ENCODE results near the gene TPPP2. TPM values are rescaled to one million over a fixed set of nuclear protein-coding genes. Genes with fewer than 3 reads are reported as not detected.
"Not testable (repeated sequence)": the region's sequence is repeated elsewhere in the genome, so short reads cannot be mapped to it uniquely, and the experiment has no call there.

The TPPP2 gene
- total RNA-seq, 4 donors from 2014 or later, result 0.22 to 2.3 (median 1.1) TPM

DNA sequence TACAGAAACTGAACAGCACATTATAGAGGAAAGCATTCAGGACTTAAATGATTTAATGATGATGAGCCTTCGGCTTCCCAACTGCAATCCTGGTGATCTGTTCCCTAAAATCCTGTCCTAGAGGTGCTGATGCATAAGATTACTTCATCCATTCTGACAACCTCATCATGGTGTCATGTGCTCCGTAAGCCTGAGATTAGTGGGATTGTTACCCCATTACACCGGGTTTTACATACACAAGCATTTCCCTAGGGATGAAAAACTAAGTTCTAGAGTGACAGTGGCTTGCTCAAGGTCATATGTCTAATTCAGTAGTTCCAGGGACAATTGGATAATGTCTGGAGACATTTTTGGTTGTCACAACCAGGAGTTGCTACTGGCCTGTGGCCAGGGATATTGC lies 7.1 kb downstream of the TPPP2 start:
- intact Hi-C loops (cut with DNase I; ENCODE audit: low total_unique reads), result no loop called here
- H3K27me3 ChIP-seq, result no peaks in the 10 kb centered on the region
- H3K27ac ChIP-seq, result peak overlapping the region; percentile 83 to 91 (median 86)
- no peaks in the 10 kb centered on the region for H3K9me3 ChIP-seq
- TF ChIP-seq, protein P1, sequence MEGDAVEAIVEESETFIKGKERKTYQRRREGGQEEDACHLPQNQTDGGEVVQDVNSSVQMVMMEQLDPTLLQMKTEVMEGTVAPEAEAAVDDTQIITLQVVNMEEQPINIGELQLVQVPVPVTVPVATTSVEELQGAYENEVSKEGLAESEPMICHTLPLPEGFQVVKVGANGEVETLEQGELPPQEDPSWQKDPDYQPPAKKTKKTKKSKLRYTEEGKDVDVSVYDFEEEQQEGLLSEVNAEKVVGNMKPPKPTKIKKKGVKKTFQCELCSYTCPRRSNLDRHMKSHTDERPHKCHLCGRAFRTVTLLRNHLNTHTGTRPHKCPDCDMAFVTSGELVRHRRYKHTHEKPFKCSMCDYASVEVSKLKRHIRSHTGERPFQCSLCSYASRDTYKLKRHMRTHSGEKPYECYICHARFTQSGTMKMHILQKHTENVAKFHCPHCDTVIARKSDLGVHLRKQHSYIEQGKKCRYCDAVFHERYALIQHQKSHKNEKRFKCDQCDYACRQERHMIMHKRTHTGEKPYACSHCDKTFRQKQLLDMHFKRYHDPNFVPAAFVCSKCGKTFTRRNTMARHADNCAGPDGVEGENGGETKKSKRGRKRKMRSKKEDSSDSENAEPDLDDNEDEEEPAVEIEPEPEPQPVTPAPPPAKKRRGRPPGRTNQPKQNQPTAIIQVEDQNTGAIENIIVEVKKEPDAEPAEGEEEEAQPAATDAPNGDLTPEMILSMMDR (IDR thresholded peaks at IDR 0.05 in 4 of 5, conservative IDR thresholded peaks at IDR 0.05 in 1 of 5), result no peak
- no peak for TF ChIP-seq POLR2A (IDR thresholded peaks at IDR 0.05)
- no peak overlapping the region for H3K4me3 ChIP-seq
- DNase-seq (no peak), ATAC-seq (no peak)
- in situ Hi-C loops (cut with MboI; ENCODE audit: low sequenced_read_pairs in 4 of 4), result loop anchor here in 1 of 4 donors (25.0 kb wide), 1 partner anchor 575 kb away; the partner anchor contains the start of genes APEX1, OSGEP, PIP4P1 and PNP
- H3K4me1 ChIP-seq, result peaks cover 50 to 67% of the 10 kb centered on the region in 2 donors
- H3K36me3 ChIP-seq, result no peaks in the 10 kb centered on the region

DNA sequence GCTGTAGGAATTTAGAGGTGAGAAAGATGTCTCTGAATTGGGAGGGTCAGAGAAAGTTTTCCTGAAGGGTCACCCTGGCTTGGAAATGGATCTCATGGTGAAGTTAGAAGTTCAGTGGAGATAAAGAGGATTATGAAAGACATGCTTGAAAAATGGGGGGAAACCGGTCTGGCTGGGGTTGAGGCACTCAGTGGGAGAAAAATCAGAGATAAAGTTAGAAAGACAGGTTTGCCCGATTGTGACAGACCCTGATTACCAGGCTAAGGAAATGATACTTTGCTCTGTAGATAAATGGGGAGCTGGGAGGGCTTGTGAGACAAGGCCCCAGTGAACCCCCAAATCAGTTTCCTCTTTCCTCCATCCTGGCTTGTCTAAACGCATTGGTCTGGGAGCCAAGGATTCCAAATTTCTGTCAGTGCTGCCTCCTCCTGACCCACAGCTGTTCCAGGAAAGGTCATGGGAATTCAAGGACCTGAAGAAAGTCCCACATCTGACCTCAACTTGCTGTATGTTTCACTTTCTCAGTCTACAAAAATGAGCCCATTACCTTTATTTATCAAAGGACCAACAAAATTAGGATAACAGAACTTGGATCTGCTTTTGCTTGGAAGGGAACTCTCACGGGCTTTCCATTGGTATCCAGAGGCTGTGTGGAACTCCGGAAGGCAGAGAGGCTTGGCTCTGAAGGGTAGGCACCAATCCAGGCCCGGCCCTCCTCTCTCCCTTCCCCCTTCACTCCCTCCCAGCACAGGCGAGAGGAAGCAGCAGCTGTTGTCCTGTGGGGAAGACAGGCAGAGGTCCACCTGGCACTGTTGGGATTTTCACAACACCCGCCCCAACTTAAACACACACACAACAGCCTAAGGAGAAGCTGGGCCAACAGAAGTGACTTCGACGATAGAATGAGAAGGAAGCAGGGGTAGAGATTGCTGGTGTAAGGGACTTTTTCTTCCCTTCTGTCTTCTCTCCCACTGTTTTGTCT lies 8.7 kb downstream of the TPPP2 start:
- H3K4me3 ChIP-seq, result peak overlapping the region in 3 of 4 donors; percentile 8 to 26 (median 19)
- no peaks in the 10 kb centered on the region for H3K27me3 ChIP-seq
- H3K4me1 ChIP-seq, result peaks cover 66% of the 10 kb centered on the region in 2 donors
- in situ Hi-C loops (cut with MboI; ENCODE audit: low sequenced_read_pairs in 4 of 4), result loop anchor here in 1 of 4 donors (25.0 kb wide), 1 partner anchor 576 kb away; the partner anchor contains the start of genes APEX1, OSGEP, PIP4P1 and PNP
- intact Hi-C loops (cut with DNase I; ENCODE audit: low total_unique reads), result loop anchor here (1.0 kb wide), 4 partner anchors 13 to 577 kb away; partner anchors contain the start of genes NDRG2 and PIP4P1
- no peaks in the 10 kb centered on the region for H3K36me3 ChIP-seq
- peak; percentile 79 to 82 for ATAC-seq
- H3K27ac ChIP-seq, result peak overlapping the region; percentile 83 to 91 (median 86)
- peak; percentile 41 to 44 for TF ChIP-seq POLR2A (IDR thresholded peaks at IDR 0.05)
- TF ChIP-seq, protein P1 (IDR thresholded peaks at IDR 0.05 in 4 of 5, conservative IDR thresholded peaks at IDR 0.05 in 1 of 5), result peak in 1 of 5 experiments; percentile 12
- H3K9me3 ChIP-seq, result no peaks in the 10 kb centered on the region
- DNase-seq, result peak; percentile 93 to 98

DNA sequence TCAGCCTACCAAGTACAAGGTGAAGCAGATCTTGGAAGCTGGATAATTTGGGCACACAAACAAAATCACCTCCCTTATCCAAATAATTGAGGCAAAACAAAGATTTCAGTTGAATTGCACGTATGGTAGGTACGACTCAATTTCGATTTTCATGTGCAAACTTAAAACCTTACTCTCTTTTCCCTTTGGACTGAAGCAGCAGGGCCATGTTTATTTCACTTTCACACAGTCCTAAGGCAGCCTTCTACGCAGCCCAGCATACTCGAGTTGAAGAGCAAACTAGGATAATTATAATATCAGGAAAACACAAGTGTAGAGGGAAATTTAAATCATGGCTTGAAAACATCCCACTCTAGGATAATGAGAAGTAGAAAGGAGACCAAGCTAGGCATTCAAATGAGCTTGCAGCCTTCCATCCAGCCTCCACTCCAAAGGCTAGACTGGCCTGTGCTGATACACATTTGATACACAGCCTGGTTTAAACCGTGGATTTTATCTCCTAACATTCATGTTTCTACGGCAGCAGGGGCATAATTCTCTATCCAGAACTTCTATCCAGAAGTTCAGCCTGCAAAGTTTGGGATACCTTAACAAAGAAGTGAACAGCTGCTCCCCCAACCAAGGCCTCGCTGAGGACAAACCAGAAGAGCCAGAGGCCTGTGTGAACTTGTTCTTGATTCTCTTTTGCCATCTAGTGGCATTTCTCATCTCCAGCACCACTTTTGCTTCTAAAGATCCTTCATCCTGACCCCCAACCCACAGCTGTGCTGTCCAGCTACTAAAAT lies 9.8 kb downstream of the TPPP2 start:
- peaks cover 62 to 75% of the 10 kb centered on the region in 2 donors for H3K4me1 ChIP-seq
- H3K27ac ChIP-seq, result peak overlapping the region; percentile 83 to 91 (median 86)
- ATAC-seq, result peak; percentile 53 to 68
- intact Hi-C loops (cut with DNase I; ENCODE audit: low total_unique reads), result loop anchor here (1.0 to 10.0 kb wide), 7 partner anchors 14 to 578 kb away; partner anchors contain the start of genes NDRG2, PIP4P1 and RNASE4
- no peaks in the 10 kb centered on the region for H3K36me3 ChIP-seq
- in situ Hi-C loops (cut with MboI; ENCODE audit: low sequenced_read_pairs in 4 of 4), result loop anchor here in 1 of 4 donors (25.0 kb wide), 1 partner anchor 577 kb away; the partner anchor contains the start of genes APEX1, OSGEP, PIP4P1 and PNP
- H3K9me3 ChIP-seq, result no peaks in the 10 kb centered on the region
- H3K27me3 ChIP-seq, result no peaks in the 10 kb centered on the region
- peak overlapping the region in 2 of 4 donors; percentile 19 to 26 for H3K4me3 ChIP-seq
- TF ChIP-seq, protein P1 (IDR thresholded peaks at IDR 0.05 in 4 of 5, conservative IDR thresholded peaks at IDR 0.05 in 1 of 5), result peak; percentile 77 to 84 (median 79)
- peak in 1 of 2 donors; percentile 1 for TF ChIP-seq POLR2A (IDR thresholded peaks at IDR 0.05)
- peak in 1 of 2 donors; percentile 72 for DNase-seq

DNA sequence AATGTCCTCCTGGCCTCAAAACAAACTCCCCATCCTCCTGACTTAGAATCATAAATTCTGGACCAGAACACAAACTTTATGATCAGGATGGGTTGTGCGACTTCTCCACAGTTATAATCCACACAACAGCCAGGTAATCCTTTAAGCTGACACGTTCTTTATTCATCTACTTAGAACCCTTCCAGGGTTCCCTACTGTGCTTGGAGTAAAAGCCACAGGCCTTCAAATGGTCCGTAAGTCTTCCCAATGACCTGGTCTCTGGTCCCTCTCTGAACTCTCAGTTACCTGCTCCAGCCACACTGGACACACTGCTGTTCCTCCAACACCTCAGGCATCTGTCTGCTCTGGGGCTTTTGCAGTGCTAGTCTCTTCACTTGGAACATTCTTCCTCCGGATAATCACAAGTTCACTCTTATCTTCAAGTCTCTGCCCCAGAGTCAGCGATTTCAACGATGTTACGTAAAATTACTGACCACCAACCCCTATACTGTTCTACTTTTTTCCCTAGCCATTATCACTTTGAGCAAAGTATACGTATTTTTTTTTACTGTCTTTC lies 10.4 kb downstream of the TPPP2 start:
- intact Hi-C loops (cut with DNase I; ENCODE audit: low total_unique reads), result loop anchor here (1.0 to 10.0 kb wide), 3 partner anchors 26 to 426 kb away; partner anchors contain the start of gene RNASE4
- peaks cover 62 to 75% of the 10 kb centered on the region in 2 donors for H3K4me1 ChIP-seq
- peak overlapping the region; percentile 83 to 91 (median 86) for H3K27ac ChIP-seq
- H3K36me3 ChIP-seq, result no peaks in the 10 kb centered on the region
- no peak for DNase-seq
- in situ Hi-C loops (cut with MboI; ENCODE audit: low sequenced_read_pairs in 4 of 4), result loop anchor here in 1 of 4 donors (25.0 kb wide), 1 partner anchor 578 kb away; the partner anchor contains the start of genes APEX1, OSGEP, PIP4P1 and PNP
- H3K4me3 ChIP-seq, result no peak overlapping the region
- no peak for ATAC-seq
- TF ChIP-seq POLR2A (IDR thresholded peaks at IDR 0.05), result no peak
- TF ChIP-seq, protein P1 (IDR thresholded peaks at IDR 0.05 in 4 of 5, conservative IDR thresholded peaks at IDR 0.05 in 1 of 5), result peak in 2 of 5 experiments; percentile 8 to 12
- no peaks in the 10 kb centered on the region for H3K9me3 ChIP-seq
- no peaks in the 10 kb centered on the region for H3K27me3 ChIP-seq

DNA sequence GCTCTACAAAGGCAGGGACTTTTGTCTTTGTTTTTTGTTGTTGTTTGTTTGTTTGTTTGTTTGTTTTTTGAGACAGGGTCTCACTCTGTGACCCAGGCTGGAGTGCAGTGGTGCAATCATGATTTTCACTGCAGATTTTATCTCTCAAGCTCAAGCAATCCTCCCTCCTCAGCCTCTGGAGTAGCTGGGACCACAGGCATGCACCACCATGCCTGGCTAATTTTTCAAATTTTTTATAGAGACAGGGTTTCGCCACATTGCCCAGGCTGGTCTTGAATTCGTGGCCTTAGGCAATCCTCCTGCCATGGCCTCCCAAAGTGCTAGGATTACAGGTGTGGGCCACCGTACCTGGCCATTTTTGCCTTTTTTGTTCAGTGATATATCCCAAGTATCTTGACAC lies 10.9 kb downstream of the TPPP2 start:
- H3K9me3 ChIP-seq, H3K36me3 ChIP-seq, DNase-seq, H3K4me3 ChIP-seq, H3K27me3 ChIP-seq, ATAC-seq: not testable (repeated sequence)
- in situ Hi-C loops (cut with MboI; ENCODE audit: low sequenced_read_pairs in 4 of 4), result loop anchor here in 1 of 4 donors (25.0 kb wide), 1 partner anchor 579 kb away; the partner anchor contains the start of genes APEX1, OSGEP, PIP4P1 and PNP
- Histone ChIP-seq H3K27ac (peak overlapping the region; percentile 78 to 85 (median 83)), H3K4me1 (peaks cover 62 to 75% of the 10 kb centered on the region in 2 donors)
- intact Hi-C loops (cut with DNase I; ENCODE audit: low total_unique reads), result loop anchor here (1.0 to 10.0 kb wide), 3 partner anchors 27 to 426 kb away; partner anchors contain the start of gene RNASE4

All from gastrocnemius medialis (tissue), 4 donors.